GM18867 (cell line): ENCODE data around the gene BOLL.
A peak's percentile ranks its signal among the peaks of the same experiment; 100 is the strongest.
"Not testable (repeated sequence)": the region's sequence is repeated elsewhere in the genome, so short reads cannot be mapped to it uniquely, and the experiment has no call there.

ENCODE experiments used
- ATAC-seq: cut with Tn5 transposase; IDR thresholded peaks from one replicate; pipeline ENCODE4 v1.9.1; 2021; ENCODE audit warnings: mild to moderate bottlenecking, moderate library complexity; ENCODE audit not compliant: unreplicated experiment

The BOLL gene

DNA sequence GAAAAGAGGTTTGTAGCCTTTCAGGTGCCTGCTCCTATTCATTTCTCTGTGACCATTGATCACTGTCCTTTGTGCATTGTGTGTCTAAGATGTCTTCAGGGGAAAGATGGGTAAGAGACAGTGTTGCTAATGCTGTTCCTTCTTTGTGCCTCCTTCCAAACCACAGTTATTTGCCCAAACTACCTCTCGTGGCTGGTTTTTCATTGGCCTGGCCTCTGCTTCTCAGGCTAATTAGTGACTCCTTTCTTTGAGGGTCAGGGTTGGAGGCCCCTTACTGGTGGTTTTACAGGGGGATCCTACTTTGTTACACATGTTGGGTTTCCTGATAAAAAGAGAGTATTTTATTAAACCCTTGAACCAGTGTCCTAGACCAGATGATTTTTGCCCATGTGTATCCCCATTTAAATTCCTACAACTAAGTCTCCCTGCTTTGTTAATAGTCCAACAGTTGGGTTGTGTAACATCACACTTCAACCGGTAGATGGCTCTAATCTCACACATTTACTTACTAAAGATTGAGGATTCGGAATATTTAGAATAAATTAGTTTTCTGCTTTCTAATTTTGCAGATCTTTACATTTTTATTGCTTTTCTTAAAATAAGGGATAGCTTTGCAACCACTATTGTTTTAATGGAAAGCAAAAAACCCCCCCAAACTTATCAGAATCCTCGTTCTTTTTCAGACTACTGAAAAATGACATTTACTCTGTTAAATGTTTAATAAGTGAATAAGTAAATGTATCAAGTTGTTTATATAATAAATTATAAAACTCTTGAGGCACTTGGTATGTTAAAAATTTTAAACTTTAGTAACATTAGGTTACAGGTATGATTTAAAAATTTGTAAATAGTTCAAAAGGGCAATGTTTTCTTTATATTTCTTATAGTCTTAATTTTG lies 77.6 kb downstream of the BOLL start:
- ATAC-seq: no peak

DNA sequence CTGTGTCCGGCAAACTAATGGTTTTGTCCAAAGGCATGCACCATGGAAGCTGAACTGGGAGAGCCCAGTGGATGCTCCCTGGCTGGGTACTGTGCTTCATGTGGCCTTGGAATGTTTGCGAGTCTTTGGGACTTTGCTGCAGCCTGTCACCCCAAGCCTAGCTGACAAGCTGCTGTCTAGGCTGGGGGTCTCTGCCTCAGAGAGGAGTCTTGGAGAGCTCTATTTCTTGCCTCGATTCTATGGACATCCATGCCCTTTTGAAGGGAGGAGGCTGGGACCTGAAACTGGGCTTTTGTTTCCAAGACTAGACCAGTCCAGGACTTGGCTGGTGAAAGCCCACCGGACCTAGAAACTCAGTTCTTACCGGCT lies 78.3 kb downstream of the BOLL start:
- no peak for ATAC-seq

DNA sequence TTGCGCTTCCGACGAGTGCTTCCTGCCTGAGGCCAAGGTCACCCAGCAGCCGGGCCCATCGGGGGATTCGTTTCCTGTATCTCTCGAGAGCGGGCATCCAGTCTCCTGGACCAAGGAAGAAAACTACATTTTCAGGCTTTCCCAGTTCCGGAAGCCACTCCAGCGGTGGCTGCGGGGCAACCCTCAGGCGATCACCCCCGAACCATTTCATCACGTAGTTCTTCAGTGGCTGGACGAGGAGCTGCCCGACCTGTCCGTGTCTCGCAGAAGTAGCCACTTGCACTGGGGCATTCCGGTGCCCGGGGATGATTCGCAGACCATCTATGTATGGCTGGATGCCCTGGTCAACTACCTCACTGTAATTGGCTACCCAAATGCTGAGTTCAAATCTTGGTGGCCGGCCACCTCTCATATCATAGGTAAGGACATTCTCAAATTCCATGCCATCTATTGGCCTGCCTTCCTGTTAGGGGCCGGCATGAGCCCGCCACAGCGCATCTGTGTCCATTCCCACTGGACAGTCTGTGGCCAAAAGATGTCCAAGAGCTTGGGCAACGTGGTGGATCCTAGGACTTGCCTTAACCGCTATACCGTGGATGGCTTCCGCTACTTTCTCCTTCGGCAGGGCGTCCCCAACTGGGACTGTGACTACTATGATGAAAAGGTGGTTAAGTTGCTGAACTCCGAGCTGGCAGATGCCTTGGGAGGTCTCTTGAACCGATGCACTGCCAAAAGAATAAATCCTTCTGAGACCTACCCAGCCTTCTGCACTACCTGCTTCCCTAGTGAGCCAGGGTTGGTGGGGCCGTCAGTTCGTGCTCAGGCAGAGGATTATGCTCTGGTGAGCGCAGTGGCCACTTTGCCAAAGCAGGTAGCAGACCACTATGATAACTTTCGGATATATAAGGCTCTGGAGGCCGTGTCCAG lies 78.9 kb downstream of the BOLL start:
- ATAC-seq: no peak

DNA sequence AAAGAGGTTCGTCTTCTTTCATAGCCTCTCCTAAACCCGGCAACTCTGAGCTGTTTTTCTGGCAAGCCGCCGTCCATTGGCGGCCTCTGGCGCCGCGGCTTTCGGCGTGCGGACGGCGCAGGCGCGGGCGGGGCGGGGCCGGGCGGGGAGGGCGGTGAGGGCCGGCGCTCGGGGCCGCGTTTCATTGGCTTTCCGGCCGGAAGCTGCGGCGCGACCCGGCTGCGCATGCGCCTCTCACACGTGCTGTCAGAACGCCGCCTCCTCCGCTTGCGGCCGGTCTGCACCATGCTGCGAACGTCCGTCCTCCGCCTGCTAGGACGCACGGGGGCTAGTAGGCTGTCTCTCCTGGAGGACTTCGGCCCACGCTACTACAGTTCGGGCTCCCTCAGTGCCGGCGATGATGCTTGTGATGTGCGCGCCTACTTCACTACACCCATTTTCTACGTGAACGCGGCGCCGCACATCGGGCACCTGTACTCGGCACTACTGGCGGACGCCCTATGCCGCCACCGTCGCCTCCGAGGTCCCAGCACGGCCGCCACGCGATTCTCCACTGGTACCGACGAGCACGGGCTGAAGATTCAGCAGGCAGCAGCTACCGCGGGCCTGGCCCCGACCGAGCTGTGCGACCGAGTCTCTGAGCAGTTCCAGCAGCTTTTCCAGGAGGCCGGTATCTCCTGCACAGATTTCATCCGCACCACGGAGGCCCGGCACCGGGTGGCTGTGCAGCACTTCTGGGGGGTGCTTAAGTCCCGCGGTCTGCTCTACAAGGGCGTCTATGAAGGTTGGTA lies 79.8 kb downstream of the BOLL start, which contains the start of gene MARS2:
Gene MARS2 (plus strand): TSS at position 249 of the 791 bp plus-strand sequence. CDS start 37 bp downstream, at position 286.
- ATAC-seq: peak; percentile 87

DNA sequence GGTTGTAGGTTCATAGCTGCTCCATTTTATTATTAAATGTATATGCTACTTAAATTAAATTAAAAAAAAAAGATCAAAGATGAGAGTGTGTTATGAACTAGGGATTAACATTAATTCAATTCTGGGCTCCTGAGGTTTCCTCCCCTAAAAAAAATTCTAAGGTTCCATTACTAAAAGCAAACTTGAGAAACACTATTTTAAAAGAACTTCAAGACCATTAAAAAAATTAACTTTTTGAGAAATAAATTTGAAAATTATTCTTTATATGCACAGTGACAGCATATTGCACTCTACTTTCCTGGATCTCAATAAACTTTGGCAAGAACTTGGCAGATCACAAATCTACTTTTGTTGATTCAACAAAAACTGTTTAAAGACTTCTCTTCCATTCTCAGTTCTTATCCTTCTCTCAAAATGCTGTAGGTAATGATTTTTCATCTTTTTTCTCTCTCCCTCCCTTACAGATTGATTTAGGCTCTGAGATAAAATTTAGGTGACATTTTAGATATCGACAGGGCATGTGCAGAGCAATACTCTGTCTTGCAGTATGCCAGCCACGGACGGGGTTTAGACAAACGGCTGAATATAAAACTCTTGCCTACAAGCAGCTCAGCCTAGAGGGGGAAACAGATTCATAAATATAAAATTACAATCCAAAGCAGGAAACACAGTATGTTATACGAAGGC lies 80.5 kb downstream of the BOLL start:
- ATAC-seq: peak; percentile 34

DNA sequence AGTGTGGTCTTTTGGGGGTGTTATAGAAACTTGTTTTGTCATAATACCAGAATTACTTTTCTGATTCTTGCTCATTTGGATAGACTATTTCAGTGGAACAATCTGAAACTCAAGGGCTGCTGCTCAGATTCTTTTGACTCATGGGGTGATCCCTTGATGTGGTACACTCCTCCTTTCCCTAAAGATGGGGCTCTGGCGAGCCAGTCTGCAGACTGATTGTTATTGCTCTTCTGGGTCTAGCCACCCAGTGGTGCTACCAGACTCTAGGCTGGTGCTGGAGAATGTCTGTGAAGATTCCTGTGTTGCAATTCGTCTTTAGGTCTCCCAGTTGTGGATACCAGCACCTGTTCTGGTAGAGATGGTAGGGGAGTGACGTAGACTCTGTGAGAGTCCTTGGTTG lies 84.2 kb downstream of the BOLL start:
- no peak for ATAC-seq

DNA sequence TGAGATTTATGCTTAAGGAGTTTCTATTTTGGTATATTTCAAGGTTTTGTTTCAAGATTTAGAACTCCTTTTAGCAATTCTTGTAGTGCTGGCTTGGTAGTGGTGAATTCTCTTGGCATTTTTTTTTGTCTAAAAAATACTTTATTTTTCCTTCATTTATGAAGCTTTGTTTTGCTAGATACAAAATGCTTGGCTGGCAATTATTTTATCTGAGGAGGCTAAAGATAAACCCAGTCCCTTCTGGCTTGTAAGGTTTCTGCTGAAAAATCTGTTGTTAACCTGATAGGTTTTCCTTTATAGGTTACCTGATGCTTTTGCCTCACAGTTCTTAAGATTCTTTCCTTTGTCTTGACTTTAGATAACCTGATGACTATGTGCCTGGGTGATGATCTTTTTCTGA lies 85.4 kb downstream of the BOLL start:
- not testable (repeated sequence) for ATAC-seq

DNA sequence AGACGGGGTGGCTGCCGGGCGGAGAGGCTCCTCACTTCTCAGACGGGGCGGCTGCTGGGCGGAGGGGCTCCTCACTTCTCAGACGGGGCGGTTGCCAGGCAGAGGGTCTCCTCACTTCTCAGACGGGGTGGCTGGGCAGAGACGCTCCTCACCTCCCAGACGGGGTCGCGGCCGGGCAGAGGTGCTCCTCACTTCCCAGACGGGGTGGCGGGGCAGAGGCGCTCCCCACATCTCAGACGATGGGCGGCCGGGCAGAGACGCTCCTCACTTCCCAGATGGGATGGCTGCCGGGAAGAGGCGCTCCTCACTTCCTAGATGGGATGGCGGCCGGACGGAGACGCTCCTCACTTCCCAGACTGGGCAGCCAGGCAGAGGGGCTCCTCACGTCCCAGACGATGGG lies 88.5 kb downstream of the BOLL start:
- ATAC-seq: not testable (repeated sequence)

DNA sequence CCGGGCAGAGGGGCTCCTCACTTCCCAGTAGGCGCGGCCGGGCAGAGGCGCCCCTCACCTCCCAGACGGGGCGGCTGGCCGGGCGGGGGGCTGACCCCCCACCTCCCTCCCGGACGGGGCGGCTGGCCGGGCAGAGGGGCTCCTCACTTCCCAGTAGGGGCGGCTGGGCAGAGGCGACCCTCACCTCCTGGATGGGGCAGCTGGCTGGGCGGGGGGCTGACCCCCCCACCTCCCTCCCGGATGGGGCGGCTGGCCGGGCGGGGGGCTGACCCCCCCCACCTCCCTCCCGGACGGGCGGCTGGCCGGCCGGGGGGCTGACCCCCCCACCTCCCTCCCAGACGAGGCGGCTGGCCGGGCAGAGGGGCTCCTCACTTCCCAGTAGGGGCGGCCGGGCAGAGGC lies 89.1 kb downstream of the BOLL start:
- not testable (repeated sequence) for ATAC-seq

DNA sequence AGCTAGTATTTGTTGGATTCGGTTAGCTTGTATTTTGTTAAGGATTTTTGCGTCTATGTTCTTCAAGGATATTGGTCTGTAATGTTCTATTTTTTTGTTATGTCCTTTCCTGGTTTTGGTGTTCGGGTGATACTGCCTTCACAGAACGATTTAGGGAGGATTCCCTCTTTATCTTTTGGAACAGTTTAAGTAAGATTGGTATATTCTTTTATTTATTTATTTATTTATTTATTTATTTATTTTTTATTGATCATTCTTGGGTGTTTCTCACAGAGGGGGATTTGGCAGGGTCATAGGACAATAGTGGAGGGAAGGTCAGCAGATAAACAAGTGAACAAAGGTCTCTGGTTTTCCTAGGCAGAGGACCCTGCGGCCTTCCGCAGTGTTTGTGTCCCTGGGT lies 89.9 kb downstream of the BOLL start:
- not testable (repeated sequence) for ATAC-seq

DNA sequence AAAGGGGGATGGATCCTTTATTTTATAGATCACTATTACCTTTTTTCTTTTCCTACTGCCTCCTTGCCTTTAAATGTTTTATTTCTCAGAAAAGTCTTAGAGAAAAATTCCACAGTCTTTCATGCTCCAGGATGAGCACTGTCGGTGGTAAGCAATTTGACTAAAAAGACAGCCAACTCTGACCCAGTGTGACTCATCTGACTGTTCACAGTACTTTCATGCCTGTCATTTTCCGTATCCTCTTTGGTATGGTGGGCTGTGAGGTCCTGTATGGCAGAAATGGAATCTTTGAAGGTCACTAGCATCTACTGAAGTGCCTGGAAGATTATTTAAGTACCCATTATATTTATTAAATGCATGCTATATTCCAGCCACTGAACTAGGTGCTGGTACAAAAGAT lies 107.6 kb downstream of the BOLL start:
- no peak for ATAC-seq

DNA sequence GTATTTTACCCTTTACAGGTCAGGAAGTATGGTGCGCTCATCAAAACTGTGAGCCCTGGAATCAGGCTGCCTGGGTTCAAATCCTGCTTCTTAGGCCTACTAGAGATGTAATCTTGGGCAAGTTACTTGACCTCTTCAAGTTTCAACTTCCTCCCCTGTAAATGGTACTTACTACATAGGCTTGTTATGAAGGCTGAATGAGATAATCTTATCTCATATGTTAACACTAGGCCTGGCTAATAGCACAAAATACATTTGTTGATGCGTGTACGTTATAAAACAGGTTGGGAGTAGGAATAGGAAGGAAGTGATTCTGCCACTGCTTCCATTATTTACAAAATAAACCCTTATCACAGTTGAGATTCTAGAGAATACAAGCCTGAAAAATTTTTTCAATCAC lies 108.1 kb downstream of the BOLL start:
- ATAC-seq: no peak
